CD4-positive, alpha-beta T cell treated with Interferon alpha-2 for 1 hour (primary cell): ENCODE data around the gene PRKAG2.
A peak's percentile ranks its signal among the peaks of the same experiment; 100 is the strongest.

ENCODE experiments used
- DNase-seq, 2 donors: peaks; one replicate each; pipeline ENCODE4 v3.0.0-alpha.2; 2020 to 2022

PRKAG2 gene

DNA sequence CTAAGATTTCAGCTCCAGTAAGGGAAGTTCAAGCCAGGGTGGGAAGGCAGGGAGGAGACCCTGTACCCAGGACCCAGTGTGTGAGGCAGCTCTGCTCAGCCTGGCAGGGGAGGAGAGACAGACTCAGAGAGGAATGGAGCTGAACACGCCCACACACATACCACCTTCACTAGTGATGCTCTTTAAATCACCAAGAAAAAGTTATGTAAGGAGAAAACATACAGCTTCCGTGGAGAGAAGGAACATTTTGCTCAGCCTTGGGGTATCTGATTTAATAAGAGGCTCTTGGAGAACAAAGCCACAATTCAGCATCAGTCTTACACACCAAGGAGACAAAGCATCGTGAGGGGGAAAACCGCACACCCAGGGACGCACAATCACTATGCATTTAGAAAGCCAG is 62.9 kb downstream of the PRKAG2 start:
- DNase-seq = no peak

GRCh38 chr7:151813445-151813844 is 63.5 kb downstream of the PRKAG2 start:
- no peak for DNase-seq

GRCh38 chr7:151812967-151813366 is 63.9 kb downstream of the PRKAG2 start:
- no peak for DNase-seq

DNA sequence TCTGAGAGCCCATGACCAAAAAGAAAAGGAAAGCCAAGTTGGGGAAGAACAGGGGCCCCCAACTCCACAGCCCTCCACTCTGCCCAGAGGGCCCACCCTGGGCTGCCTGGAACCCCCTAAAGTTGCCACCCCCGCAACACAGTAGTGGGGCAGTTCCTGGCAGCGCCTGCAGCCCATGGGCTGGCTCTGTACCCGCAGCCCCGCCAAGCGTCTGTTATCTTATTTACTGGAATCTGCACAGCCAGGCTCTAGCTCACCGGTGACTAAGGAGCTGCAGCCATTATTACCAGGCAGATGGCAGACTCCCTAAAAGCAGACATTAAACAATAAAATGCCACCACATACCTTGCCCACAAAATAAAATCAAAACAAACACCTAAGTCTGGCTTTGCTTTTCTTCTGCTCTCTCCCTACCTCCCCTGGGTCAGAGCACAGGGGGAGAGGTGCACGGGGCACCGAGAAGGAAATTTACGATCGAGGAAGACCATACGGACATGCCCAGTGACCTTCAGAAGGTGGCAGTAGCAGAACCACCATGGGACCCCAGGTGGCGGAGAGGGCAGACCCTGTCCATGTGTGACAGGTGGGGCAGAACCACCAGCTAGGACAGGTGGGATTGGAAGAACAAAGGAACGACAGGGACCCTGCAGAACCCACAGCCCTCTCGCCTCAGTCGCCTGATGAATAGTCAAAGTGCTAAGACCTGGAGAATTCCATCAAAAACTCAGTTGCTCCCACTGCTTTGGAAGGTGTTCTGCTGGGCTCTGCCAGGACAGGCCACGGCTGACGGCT is 66.3 kb downstream of the PRKAG2 start:
- DNase-seq = no peak

DNA sequence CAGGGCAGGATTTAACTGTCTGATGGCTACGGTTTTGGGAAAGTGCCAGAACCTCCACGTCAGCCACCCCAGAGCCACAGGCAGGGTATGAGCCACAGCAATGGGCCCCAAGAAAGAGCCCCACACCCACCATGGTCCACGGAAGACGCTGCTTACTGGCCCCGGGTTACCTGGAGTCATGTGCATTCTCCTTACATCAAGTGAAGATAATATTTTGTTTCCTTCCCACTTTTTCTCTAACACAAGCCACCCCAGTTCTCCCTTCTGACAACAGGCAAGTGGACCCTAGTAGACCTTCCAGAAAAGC is 67.1 kb downstream of the PRKAG2 start:
- DNase-seq = no peak

GRCh38 chr7:151809146-151809863 is 67.6 kb downstream of the PRKAG2 start:
- no peak for DNase-seq

DNA sequence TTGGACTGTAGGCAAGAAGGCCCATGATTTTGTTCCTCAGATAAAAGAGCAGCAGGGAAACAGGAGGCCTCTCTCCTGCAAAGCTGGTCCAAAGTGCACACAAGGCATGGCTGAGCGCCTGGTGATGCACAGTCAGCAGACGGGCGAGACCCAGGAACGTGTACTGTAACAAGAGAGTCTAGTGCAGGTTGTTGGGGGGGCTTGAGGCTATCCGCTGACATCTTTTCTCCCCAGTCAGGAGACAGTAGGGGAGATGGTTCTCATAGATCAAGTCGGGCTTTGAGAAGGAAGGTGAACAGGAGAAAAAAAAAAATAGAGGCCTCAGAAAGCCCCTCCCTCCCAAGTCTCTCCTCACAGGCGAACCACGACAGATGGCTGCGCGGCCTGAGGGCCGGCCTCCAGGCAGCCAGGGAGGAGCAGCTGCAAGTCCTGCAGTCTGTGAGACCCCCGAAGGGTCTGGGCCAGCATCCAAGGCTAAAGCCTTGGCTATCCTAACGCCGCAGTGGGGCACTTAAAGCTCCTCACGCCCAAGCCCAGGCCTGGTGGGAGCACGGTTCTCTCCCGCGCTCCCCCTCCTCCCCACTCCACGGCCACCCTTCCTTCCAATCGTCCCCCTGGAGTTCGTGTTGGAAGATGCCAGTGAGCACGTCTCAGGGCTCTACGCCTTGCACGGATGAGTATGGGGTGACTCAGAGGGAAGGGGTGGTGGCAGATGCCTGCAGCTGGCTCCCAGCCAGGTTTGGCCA is 68.3 kb downstream of the PRKAG2 start:
- peak in 1 of 2 donors; percentile 44 for DNase-seq

DNA sequence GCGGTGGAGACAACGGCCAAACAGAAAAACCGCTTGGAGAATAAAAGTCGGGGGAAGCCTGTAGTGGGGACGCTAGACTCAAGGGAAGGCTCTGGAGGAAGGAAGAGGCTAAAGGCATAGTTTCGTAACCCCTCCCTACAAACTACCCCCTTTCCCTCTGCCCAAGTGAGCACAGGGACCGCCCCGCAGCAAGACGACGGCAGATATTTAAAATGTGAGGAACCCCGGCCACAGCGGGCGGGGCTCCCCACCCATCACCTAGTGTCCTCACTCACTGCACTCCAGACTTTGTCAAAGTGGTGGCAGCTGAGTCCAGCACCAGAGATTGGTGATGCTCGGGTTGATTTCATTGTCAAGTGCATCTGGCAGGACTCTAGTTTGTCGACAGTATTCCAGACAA is 69.1 kb downstream of the PRKAG2 start:
- peak in 1 of 2 donors; percentile 29 for DNase-seq

DNA sequence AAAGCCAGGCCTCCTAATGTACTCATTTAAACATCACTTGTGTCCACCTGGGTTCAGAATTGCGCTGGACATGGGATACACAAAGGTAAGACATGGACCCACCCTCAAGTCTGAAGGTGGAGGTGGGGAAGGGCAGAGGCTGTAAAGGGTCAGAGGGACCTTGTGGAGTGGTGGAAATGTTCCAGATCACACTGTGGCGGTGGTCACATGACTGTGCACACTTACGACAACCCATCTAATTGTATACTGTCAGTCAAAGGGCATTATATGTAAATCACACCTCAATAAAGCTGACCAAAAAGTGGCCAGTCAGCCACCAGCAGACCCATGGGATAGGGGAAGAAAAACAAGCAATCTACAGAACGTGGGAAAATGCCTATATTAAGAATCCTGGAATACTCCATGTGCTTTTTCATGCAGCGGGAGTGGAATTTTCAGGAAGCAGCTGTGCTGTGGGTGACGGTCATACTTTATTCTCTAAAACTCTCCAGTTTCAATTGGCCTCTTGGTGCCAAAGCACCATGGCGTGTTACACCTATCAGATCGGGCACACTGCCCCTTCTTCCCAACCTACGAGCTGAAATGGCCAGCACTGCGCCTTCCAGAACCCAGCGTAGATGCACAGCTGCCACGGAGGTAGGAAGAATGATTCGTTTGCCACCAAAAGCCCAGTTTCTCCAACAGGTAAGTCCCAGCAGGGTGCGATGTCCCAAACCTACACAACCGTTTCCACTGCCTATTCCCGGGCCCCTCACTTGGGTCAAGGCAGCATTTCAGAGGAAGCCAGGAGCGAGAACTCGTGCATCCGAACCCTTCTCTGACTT is 69.8 kb downstream of the PRKAG2 start:
- DNase-seq = no peak

DNA sequence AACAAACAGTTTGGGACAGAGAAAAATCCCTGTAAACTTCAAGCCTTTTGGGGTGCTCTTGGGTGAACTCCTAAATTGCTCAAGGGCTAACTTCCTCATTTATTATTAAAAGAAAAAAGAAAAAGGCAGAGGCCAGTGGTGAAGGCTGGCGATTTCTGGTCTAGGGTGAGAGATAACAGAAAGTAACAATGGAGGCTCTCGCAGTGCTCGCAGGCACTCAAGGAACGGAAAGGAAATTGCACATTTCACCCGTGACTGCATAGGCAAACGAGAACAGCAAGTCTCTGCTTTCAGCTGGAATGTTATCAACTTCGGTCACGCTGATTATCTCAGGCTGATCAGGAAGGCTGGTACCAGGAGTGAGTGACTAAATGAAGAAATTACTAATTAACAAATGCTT is 70.7 kb downstream of the PRKAG2 start:
- peak in 1 of 2 donors; percentile 41 for DNase-seq

- no peak for DNase-seq
Measured at GRCh38 chr7:151805191-151805590, 71.7 kb downstream of the PRKAG2 start.

- DNase-seq = no peak
Measured at GRCh38 chr7:151804756-151805155, 72.2 kb downstream of the PRKAG2 start.

DNA sequence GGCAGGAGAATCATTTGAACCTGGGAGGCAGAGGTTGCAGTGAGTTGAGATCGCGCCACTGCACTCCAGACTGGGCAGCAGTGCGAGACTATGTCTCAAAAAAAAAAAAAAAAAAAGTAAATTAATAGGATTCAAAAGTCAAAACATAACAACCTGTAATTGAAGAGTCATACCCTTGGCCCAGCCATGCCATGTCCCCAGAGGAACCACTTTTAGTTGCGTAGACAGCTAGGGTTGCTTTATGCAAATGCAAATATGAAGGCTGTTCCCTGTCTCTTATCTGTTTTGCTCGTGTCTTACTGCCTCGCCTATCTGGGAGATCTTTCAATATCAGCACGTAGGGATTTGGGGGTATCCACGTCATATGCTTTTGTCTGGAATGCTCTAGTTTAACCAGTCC is 73.1 kb downstream of the PRKAG2 start:
- DNase-seq = no peak

GRCh38 chr7:151802469-151802846 is 74.5 kb downstream of the PRKAG2 start:
- no peak for DNase-seq

GRCh38 chr7:151801782-151802468 is 75.0 kb downstream of the PRKAG2 start:
- DNase-seq = no peak

GRCh38 chr7:151801291-151801690 is 75.6 kb downstream of the PRKAG2 start:
- no peak for DNase-seq

- DNase-seq = no peak
Measured at GRCh38 chr7:151800861-151801260, 76.1 kb downstream of the PRKAG2 start.

DNA sequence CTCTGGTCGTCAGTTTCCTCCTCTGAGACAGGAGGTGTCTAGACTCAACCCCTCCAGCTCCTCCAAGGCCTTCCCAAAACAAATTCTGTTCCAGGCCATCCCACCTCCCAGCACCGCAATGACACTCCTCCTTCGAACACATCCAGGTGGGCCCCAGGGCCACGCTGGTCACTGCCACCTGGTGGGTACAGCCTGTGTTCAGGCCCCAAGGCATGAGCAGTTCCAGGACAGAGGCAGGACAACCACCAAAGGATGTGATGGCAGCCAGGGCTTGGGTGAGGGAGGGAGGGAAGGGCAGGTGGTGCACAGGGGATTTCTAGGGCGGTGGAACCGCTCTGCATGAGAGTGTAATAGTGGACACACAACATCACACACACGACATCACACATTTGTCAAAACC is 76.5 kb downstream of the PRKAG2 start:
- no peak for DNase-seq

GRCh38 chr7:151799506-151799905 is 77.4 kb downstream of the PRKAG2 start:
- DNase-seq = no peak

DNA sequence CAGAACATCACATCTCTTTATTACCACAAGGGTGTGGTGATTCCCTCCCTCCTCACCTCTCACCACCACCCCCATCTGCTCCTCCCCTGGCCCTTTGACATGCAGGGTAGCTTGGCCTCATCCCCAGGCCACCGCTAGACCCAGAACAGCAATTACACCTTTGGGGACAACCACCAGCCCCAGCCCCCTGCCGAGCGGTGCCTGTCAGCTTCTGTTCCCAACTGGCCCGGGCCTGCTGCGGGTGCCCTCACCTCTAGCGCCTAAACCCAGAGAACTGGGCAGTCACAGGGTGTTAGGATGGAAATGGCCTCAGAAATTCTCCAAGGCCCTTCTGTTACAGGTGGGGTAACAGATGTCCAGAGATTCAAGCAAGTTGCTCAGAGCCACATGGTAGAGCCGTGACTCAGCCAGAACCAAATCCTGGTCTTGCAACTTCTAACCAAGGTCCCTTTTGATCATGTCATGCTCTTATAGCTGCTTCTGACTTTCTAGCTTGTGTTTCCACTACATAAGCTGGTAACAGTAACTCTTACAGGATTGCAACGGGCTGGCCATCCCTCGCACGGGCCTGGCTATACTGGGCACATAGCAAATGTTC is 78.0 kb downstream of the PRKAG2 start:
- DNase-seq = no peak

- peak in 1 of 2 donors; percentile 26 for DNase-seq
Measured at GRCh38 chr7:151797667-151798307, 79.1 kb downstream of the PRKAG2 start.
